Spleen (tissue), 11 donors: ENCODE measurements around the gene CABLES2. TPM values are rescaled to one million over a fixed set of nuclear protein-coding genes. Genes with fewer than 3 reads are reported as not detected.

Experiments
- DNase-seq: peaks from one replicate; pipeline ENCODE4 v3.0.0-alpha.2; 2020
- H3K27ac ChIP-seq, 8 donors: fragments of 200-600 bp; sonication (generic) in 7 of 8; 1 replicate in 4 of 8; 2 replicates in 4 of 8; pipeline versions ENCODE4 v1.5.0 to v1.8.0; 2016 to 2021; ENCODE audit warnings: inconsistent platforms in 4 of 8, mild to moderate bottlenecking in 4 of 8, moderate library complexity in 1 of 8
- H3K27me3 ChIP-seq, 7 donors: fragments of 200-600 bp; sonication (generic) in 6 of 7; replicated peaks in 1 of 7; 1 replicate in 4 of 7; 2 replicates in 3 of 7; pipeline versions ENCODE4 v1.5.0 to v1.8.0; 2016 to 2021; ENCODE audit warnings: inconsistent platforms in 3 of 7, mild to moderate bottlenecking in 1 of 7
- H3K36me3 ChIP-seq, 6 donors: fragments of 200-600 bp; sonication (generic) in 5 of 6; 1 replicate in 4 of 6; 2 replicates in 2 of 6; pipeline versions ENCODE4 v1.5.0 to v1.8.0; 2016 to 2021; ENCODE audit warnings: inconsistent platforms in 2 of 6
- H3K4me1 ChIP-seq, 6 donors: fragments of 200-600 bp; sonication (generic) in 5 of 6; 1 replicate in 3 of 6; 2 replicates in 3 of 6; pipeline versions ENCODE4 v1.5.0 to v1.8.0; 2016 to 2021; ENCODE audit warnings: inconsistent platforms in 3 of 6
- H3K4me3 ChIP-seq, 8 donors: fragments of 200-600 bp; sonication (generic) in 7 of 8; 1 replicate in 4 of 8; 2 replicates in 4 of 8; pipeline versions ENCODE4 v1.5.0 to v1.8.0; 2016 to 2021; ENCODE audit warnings: inconsistent platforms in 4 of 8, mild to moderate bottlenecking in 4 of 8, moderate library complexity in 2 of 8
- H3K9me3 ChIP-seq, 8 donors: fragments of 200-600 bp; sonication (generic) in 7 of 8; 1 replicate in 4 of 8; 2 replicates in 4 of 8; pipeline versions ENCODE4 v1.5.0 to v1.8.0; 2016 to 2021; ENCODE audit warnings: inconsistent platforms in 4 of 8
- CTCF ChIP-seq, 11 experiments: fragments of 200-600 bp in 7 of 11; fragments of 450-650 bp in 4 of 11; sonication (generic) in 4 of 11; IDR thresholded peaks in 8 of 11; conservative IDR thresholded peaks in 3 of 11; 1 replicate in 7 of 11; 2 replicates in 4 of 11; pipeline versions ENCODE4 v1.4.0 to v1.8.0; 2016 to 2021; ENCODE audit warnings: antibody characterized with exemption in 11 of 11, inconsistent platforms in 4 of 11, mild to moderate bottlenecking in 1 of 11
- POLR2A ChIP-seq, 3 donors: fragments of 450-650 bp; IDR thresholded peaks; one replicate each; pipeline ENCODE4 v1.5.1; 2017; ENCODE audit warnings: antibody characterized with exemption in 3 of 3, mild to moderate bottlenecking in 1 of 3
- POLR2AphosphoS5 ChIP-seq, 3 donors: sonication (generic); formaldehyde crosslinking; IDR thresholded peaks; one replicate each; pipeline ENCODE4 v1.5.1; 2017; ENCODE audit warnings: antibody characterized with exemption in 3 of 3
- WGBS, 5 donors: extraction: QIAGEN DNeasy Blood & Tissue Kit in 3 of 5; methylation state at CpG; one replicate each; pipeline versions ENCODE4 v1.1.5 to v1.1.7; 2013 to 2018; 5-methylcytosine and 5-hydroxymethylcytosine counted together
- intact Hi-C: fragments of 100-400 bp; cut with DNase I; formaldehyde crosslinking; loops from one replicate; pipeline ENCODE4 v1.15.0; 2023; ENCODE audit warnings: low total_unique reads
- polyA plus RNA-seq, 3 donors: library from polyadenylated mRNA; stranded (reverse); fragments of 200-250 nt; gene quantifications; one replicate each; pipeline ENCODE4 v1.2.1, GENCODE V29; 2013
- total RNA-seq, 7 donors: library from RNA; depleted of rRNA in 3 of 7; stranded (reverse); fragments of >200 nt in 3 of 7; fragmentation: NEBNext Ultra II Directional in 4 of 7; extraction: Animal tissue kit (Norgen Biotek cat#: 25700) in 4 of 7; gene quantifications; one replicate each; pipeline versions ENCODE4 v1.1.0 to v1.2.1, GENCODE V29; 2016 to 2021
- donor health status: healthy with polysubstance abuse.
- donor health status: DM: no; HTN: no; CAD: no; lungs with moderate emphysema.
- donor health status: DM: no; HTN: no; CAD: no.
- donor health status: Bipolar disorder and iron deficiency.
- donor health status: healthy.
- donor health status: DM: no; HTN: no; CAD: no.
- donor health status: DM: yes; HTN: yes; CAD: no.

CABLES2 gene
- total and polyA plus RNA-seq, 10 donors, result 2.0 to 5.9 (median 4.0) TPM

- intact Hi-C loops, result no loop called here
- H3K9me3 ChIP-seq, result no peaks in the 10 kb centered on the region
- peaks cover 0 to 92% (median 24%) of the 10 kb centered on the region in 7 donors for H3K27me3 ChIP-seq
- no peak overlapping the region for H3K4me3 ChIP-seq
- no peaks in the 10 kb centered on the region for H3K4me1 ChIP-seq
- 67 to 76% (median 71%) methylated on average over 18 to 24 of the region's 24 CpGs for whole genome bisulfite sequencing, 5 donors
- no peaks in the 10 kb centered on the region for H3K36me3 ChIP-seq
- TF ChIP-seq CTCF (IDR thresholded peaks at IDR 0.05 in 8 of 11, conservative IDR thresholded peaks at IDR 0.05 in 3 of 11), result no peak
- TF ChIP-seq POLR2A (IDR thresholded peaks at IDR 0.05), result no peak
- no peak for TF ChIP-seq POLR2AphosphoS5 (IDR thresholded peaks at IDR 0.05)
- DNase-seq, result no peak
- no peak overlapping the region for H3K27ac ChIP-seq
Observed at GRCh38 chr20:62449951-62450691, 43.0 kb upstream of the CABLES2 start.

GRCh38 chr20:62448788-62449187, 41.7 kb upstream of the CABLES2 start:
- Histone ChIP-seq H3K36me3 (no peaks in the 10 kb centered on the region), H3K27me3 (peaks cover 0 to 87% (median 24%) of the 10 kb centered on the region in 7 donors), H3K4me1 (no peaks in the 10 kb centered on the region), H3K4me3 (no peak overlapping the region), H3K9me3 (no peaks in the 10 kb centered on the region), H3K27ac (no peak overlapping the region)
- TF ChIP-seq POLR2A (IDR thresholded peaks at IDR 0.05), result no peak
- no peak for TF ChIP-seq POLR2AphosphoS5 (IDR thresholded peaks at IDR 0.05)
- TF ChIP-seq CTCF (IDR thresholded peaks at IDR 0.05 in 8 of 11, conservative IDR thresholded peaks at IDR 0.05 in 3 of 11), result no peak
- no peak for DNase-seq
- intact Hi-C loops, result no loop called here
- 68 to 85% (median 77%) methylated on average over 13 to 14 of the region's 14 CpGs for WGBS, 5 donors

- Histone ChIP-seq H3K27ac (no peak overlapping the region), H3K36me3 (no peaks in the 10 kb centered on the region), H3K4me3 (no peak overlapping the region), H3K27me3 (peaks cover 0 to 84% (median 20%) of the 10 kb centered on the region in 7 donors), H3K4me1 (no peaks in the 10 kb centered on the region), H3K9me3 (no peaks in the 10 kb centered on the region)
- intact Hi-C loops, result no loop called here
- 59 to 67% (median 64%) methylated on average over 9 to 10 of the region's 10 CpGs for WGBS, 5 donors
- TF ChIP-seq POLR2A (IDR thresholded peaks at IDR 0.05), result no peak
- TF ChIP-seq CTCF (IDR thresholded peaks at IDR 0.05 in 8 of 11, conservative IDR thresholded peaks at IDR 0.05 in 3 of 11), result no peak
- TF ChIP-seq POLR2AphosphoS5 (IDR thresholded peaks at IDR 0.05), result no peak
- DNase-seq, result no peak
Observed at GRCh38 chr20:62448038-62448437, 41.0 kb upstream of the CABLES2 start.
